ENCODE measurements around the gene SNTG2. TPM values are rescaled to one million over a fixed set of nuclear protein-coding genes. Genes with fewer than 3 reads are reported as not detected.

The SNTG2 gene
- total RNA-seq, 1 donor from 2014 or later = 11.8 TPM

- H3K36me3 ChIP-seq = no peaks in the 10 kb centered on the region
- no peaks in the 10 kb centered on the region for H3K9me3 ChIP-seq
These were observed 119.2 kb downstream of the SNTG2 start for GRCh38 chr2:1069847-1070246.

DNA sequence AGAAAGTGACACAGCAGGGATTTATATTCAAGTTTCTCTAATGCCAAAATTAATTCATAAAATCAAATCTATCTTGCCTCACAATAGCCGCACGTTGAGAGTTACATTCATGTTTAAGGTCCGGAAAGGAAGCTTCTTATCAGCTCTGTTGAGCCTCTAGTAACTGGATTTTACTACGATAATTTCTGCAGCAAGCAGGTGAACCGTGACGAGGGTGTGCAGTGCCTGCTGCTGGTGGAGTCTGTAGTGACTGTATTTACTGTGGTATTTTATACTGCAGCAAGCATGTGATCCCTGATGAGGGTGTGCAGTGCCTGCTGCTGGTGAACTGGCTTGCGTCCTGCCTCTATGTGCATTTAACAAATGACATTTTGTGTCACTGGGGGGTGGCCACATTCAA is 120.0 kb downstream of the SNTG2 start:
- Histone ChIP-seq H3K36me3 (no peaks in the 10 kb centered on the region), H3K4me3 (no peak overlapping the region), H3K27me3 (no peaks in the 10 kb centered on the region), H3K4me1 (no peaks in the 10 kb centered on the region), H3K27ac (no peak overlapping the region), H3K9me3 (no peaks in the 10 kb centered on the region)
- TF ChIP-seq POLR2A (IDR thresholded peaks at IDR 0.05) = no peak
- no peak for TF ChIP-seq POLR2AphosphoS5 (IDR thresholded peaks at IDR 0.05; ENCODE audit: insufficient read depth in 1 of 2, low read depth in 1 of 2)
- TF ChIP-seq, protein P1, sequence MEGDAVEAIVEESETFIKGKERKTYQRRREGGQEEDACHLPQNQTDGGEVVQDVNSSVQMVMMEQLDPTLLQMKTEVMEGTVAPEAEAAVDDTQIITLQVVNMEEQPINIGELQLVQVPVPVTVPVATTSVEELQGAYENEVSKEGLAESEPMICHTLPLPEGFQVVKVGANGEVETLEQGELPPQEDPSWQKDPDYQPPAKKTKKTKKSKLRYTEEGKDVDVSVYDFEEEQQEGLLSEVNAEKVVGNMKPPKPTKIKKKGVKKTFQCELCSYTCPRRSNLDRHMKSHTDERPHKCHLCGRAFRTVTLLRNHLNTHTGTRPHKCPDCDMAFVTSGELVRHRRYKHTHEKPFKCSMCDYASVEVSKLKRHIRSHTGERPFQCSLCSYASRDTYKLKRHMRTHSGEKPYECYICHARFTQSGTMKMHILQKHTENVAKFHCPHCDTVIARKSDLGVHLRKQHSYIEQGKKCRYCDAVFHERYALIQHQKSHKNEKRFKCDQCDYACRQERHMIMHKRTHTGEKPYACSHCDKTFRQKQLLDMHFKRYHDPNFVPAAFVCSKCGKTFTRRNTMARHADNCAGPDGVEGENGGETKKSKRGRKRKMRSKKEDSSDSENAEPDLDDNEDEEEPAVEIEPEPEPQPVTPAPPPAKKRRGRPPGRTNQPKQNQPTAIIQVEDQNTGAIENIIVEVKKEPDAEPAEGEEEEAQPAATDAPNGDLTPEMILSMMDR (IDR thresholded peaks at IDR 0.05) = no peak
- intact Hi-C loops (cut with DNase I) = no loop called here
- DNase-seq (ENCODE audit: extremely low spot score in 2 of 2) = no peak

More at GRCh38 chr2:1069847-1070246, 119.2 kb downstream of the SNTG2 start:
- Histone ChIP-seq H3K4me3 (no peak overlapping the region), H3K27ac (no peak overlapping the region), H3K4me1 (no peaks in the 10 kb centered on the region), H3K27me3 (no peaks in the 10 kb centered on the region)
- intact Hi-C loops (cut with DNase I) = no loop called here
- TF ChIP-seq, protein P1 (IDR thresholded peaks at IDR 0.05) = no peak
- TF ChIP-seq POLR2A (IDR thresholded peaks at IDR 0.05) = no peak
- TF ChIP-seq POLR2AphosphoS5 (IDR thresholded peaks at IDR 0.05; ENCODE audit: insufficient read depth in 1 of 2, low read depth in 1 of 2) = no peak
- no peak for DNase-seq (ENCODE audit: extremely low spot score in 2 of 2)

DNA sequence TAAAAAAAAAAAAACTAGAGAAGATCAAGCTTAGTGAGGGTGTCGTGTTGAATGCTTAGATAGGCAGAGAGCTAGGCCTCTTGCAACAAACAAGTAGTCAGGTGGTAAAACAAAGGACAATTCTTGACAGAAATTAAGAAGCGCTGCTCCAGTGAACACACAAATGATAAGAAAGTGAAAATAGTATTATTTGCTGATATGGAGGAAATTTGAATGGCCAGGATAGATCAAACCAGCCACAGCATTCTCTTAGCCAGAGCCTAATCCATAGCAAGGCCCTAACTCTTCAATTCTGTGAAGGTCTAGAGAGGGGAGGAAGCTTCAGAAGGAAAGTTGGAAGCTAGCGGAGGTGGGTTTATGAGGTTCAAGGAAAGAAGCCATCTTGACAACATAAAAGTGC is 121.0 kb downstream of the SNTG2 start:
- Histone ChIP-seq H3K4me1 (no peaks in the 10 kb centered on the region), H3K36me3 (no peaks in the 10 kb centered on the region), H3K4me3 (no peak overlapping the region), H3K9me3 (no peaks in the 10 kb centered on the region), H3K27me3 (no peaks in the 10 kb centered on the region), H3K27ac (no peak overlapping the region)
- TF ChIP-seq POLR2A (IDR thresholded peaks at IDR 0.05) (no peak), POLR2AphosphoS5 (IDR thresholded peaks at IDR 0.05; ENCODE audit: insufficient read depth in 1 of 2, low read depth in 1 of 2) (no peak)
- TF ChIP-seq, protein P1 (IDR thresholded peaks at IDR 0.05) = no peak
- intact Hi-C loops (cut with DNase I) = no loop called here
- no peak for DNase-seq (ENCODE audit: extremely low spot score in 2 of 2)

GRCh38 chr2:1072250-1072649 is 121.6 kb downstream of the SNTG2 start:
- Histone ChIP-seq H3K4me1 (no peaks in the 10 kb centered on the region), H3K4me3 (no peak overlapping the region), H3K27ac (no peak overlapping the region), H3K27me3 (no peaks in the 10 kb centered on the region), H3K9me3 (no peaks in the 10 kb centered on the region), H3K36me3 (no peaks in the 10 kb centered on the region)
- TF ChIP-seq POLR2AphosphoS5 (IDR thresholded peaks at IDR 0.05; ENCODE audit: insufficient read depth in 1 of 2, low read depth in 1 of 2) = no peak
- intact Hi-C loops (cut with DNase I) = no loop called here
- no peak for DNase-seq (ENCODE audit: extremely low spot score in 2 of 2)

DNA sequence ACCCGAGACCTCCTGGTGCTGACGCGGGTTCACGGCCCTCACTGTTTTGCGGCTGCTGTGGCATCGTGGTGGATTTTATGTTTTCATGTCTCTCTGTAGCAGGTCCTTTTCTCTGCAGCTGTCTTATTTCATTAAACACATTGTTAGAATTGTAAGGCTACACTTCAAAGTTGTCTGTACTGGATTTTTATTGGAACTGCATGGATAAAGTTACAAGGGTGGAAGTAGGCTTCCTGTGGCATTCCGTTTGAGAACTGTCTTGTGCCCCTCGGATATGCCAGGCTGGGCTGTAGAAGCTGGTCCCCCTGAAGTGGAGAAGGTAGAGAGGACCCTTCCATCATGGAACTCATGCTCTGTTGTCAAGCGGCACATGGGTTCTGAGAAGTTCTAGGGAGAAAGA is 127.3 kb downstream of the SNTG2 start:
- Histone ChIP-seq H3K36me3 (no peaks in the 10 kb centered on the region), H3K9me3 (no peaks in the 10 kb centered on the region), H3K27ac (no peak overlapping the region), H3K4me3 (no peak overlapping the region), H3K27me3 (no peaks in the 10 kb centered on the region), H3K4me1 (no peaks in the 10 kb centered on the region)
- no peak for DNase-seq (ENCODE audit: extremely low spot score in 2 of 2)
- intact Hi-C loops (cut with DNase I) = no loop called here
- TF ChIP-seq, protein P1 (IDR thresholded peaks at IDR 0.05) = no peak
- TF ChIP-seq POLR2AphosphoS5 (IDR thresholded peaks at IDR 0.05; ENCODE audit: insufficient read depth in 1 of 2, low read depth in 1 of 2) (no peak), POLR2A (IDR thresholded peaks at IDR 0.05) (no peak)
